HG03039 (cell line): ENCODE measurements around the gene GALNT9.
"Not testable (repeated sequence)": the region's sequence is repeated elsewhere in the genome, so short reads cannot be mapped to it uniquely, and the experiment has no call there.

Source experiments
- ATAC-seq: cut with Tn5 transposase; IDR thresholded peaks from one replicate; pipeline ENCODE4 v1.9.1; 2021; ENCODE audit warnings: mild to moderate bottlenecking, moderate library complexity; ENCODE audit not compliant: unreplicated experiment

GALNT9 gene

DNA sequence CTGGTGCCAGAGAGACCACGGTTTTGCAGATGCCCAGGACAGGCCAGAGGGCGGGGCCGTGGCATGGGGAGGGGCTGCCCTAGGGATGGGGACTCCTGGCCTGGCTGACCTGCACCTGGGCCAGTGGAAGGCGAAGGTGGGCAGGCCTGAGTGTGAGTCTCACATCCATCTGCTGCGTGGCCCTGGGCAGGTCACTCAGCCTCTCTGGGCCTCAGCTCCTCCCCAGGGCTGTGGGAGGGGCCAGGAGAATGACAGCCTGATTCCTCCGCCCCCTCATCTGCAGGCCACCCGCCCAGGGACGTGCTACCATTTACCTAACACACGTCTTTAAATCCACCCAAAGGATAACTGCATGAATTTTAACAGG lies 90.9 kb downstream of the GALNT9 start:
- no peak for ATAC-seq

DNA sequence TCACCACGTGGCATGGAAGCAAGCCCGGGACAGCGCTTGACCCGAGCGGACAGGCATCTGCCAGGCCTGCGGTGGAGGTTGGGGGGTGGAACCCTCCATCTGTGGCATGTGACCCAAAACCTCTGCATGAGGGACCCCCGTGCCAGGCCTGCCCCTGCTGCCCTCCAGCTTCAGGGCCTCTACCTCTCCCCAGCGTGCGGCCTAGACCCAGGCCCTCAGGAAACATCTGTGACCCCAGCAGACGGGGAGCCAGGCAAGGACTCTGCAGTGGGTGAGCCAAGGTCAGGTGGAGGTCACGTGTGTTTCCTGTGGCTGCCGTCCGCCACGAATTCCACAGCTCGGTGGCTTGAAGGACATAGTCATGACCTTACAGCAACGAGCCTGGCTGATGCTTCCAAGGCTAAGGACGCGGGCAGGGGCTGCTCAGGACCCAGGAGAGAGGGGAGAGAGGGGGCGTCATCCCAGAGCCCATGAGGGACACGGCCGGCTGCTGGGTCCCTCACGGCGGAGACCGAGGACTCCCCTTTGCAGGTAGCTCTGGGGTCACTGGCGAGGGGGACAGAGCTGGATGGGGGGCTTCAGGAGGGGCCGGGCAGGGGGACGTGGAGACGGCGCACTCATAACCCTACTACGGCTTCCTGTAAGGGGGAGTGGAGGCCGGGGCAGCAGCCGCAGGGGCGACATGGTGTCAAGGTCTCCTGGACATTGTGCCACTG lies 91.5 kb downstream of the GALNT9 start:
- ATAC-seq = no peak

DNA sequence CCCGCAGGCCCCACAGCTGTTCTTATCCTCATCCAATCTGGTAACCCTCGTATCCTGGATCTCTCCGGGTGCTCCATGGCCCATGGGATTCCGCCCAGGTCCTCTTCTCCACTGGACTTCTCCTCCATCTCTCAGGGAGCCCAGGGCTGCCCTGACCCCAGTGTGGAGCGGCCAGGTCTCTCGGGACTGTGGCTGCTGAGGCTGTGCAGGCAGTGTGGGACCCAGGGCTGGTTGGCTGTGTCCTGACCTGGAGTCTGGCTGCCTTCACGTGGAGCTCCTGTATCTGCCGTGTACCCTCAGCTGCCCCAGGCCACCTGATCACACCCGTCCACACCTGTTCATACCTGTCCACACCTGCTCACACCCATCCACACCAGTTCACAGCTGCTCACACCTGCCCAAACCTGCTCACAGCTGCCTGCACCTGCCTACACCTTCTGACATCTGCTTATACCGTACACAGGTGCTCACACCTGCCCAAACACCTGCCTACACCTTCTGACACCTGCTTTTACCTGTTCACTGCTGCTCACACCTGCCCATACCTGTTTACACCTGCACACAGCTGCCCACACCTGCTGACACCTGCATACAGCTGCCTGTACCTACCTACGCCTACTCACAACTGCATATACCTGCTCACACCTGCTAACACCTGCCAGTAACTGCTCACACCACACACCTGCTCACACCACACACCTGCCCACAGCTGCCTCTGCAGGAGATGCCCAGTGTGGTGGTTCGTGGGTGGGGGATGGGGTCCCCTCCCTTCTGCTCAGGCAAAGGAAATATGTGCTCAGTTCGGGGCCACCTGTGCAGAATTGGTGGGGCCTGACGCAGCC lies 92.2 kb downstream of the GALNT9 start:
- no peak for ATAC-seq

DNA sequence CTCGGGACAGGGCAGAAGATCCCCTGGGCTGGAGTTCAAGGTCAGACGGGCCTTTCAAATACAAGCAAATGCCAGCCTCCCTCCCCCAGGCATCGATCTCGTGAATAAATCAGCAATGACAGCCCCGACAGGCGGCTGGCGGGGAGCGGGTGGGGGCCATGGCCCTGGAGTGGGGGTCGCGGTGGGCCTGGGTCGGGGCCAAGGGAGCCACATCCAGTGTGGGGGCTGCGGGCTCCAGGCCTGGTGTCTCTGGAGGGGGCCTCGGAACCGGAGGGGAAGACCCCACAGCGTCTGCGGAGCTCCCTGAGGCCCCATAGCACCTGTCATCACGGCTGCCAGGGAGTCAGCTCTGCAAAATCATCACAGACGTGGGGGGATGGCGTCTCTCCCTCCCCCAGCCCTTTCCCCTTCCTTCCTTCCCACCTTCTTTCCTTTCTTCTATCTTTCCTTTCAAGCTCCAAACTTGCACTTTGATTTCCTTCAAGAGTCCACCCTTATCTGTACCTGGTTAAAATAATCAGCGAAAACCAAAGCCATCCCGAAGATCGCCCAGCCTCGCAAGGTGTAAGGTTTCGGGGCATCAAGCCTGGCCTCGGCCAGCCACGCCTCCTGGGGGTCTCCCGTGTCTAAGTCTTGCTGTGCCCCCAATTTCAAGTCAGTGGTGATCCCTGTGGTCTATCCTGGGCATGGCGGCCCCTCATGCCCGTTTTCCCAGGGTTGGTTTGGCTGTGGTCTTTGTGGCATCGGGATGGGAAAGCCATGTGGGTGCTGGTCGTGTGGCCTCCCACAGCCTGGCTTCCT lies 93.1 kb downstream of the GALNT9 start:
- no peak for ATAC-seq

DNA sequence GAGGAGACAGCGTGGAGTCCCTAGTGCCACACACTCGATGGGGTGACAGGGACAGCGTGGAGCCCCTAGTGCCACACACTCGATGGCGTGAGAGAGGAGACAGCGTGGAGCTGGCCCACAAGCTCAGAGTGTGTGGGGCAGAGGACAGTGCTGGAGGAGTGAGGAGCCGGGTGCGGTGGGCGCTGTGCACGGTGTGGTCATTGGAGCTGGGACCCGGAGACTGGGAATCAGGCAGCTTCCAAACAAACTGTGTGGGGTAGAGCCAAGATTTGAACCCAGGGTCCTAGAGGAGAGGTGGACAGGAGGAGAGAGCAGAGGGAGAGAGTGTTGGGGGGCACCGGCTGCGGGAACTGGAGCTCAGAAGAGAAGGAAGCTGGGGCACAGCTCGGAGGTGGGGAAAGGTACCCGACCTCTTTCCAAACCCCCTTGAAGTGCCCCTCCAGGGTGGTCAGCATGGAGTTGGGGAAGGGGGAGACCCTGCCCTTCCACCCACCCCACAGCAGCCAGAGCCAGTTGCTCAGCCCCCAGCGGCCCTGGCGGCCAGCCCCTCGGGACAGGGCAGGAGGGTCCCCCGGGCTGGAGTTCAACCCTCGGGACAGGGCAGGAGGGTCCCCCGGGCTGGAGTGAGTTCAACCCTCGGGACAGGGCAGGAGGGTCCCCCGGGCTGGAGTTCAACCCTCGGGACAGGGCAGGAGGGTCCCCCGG lies 94.1 kb downstream of the GALNT9 start:
- no peak for ATAC-seq

DNA sequence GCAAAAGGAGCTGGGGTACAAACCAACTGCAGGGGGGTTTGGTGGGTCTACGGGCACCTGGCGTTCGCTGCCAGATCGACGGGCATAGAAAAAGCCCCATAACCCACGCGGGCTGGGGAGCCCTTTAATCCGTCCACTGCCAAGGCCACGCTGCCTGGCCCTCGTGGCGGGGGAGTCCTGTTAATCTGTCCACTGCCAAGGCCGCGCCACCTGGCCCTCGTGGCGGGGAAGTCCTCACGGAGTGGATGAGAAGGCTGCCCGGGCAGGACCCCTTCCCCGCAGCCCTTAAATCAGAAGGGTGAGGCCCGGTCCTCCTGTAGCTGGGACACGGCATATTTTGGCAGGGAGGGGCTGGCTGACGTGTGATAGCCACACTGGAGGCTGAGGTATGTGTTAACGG lies 99.0 kb downstream of the GALNT9 start:
- ATAC-seq = no peak

DNA sequence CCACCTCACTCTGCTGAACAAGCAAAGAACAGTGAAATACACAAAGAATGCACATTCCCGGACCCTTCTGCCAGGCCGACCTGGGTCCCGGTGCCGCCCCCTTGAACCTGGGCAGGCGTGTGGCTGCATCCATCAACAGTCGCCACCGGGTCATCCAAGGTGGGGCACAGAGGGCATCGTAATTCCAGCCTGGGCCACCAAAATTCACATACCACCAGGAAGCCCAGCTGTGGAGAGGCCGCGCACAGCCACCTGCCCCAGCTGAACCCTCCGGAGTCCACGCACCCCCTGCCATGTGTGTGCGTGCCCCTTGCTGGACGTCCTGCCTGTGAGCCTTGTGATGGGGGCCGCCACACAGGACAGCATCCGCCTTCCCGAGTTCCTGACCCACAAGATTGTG lies 99.5 kb downstream of the GALNT9 start:
- ATAC-seq = no peak

DNA sequence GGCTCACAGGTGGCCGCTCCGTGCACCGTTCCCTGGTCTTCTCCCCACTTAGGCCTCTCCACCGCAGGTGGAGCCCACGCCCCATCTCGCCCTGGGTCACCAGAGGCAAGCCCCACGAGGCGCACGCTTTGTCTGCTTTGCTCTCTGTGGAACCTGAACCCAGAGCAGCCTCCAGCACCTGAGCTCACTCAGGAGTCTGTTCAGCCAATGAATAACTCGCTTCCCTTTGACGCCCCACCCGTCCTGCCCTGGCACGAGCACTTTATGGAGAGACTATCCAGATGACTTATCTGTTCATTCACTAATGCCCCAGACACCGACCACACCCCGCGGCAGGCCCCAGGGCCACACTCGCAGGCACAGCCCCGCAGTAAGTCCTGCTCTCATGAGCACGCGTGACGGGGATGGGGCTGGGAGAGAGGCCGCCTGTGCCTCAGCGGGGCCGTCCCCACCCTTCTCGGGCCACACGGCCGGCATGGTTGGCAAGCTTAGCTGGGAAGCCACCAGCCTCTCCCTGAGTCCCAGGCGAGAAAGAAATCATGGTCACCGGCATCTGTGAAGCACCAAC lies 100.1 kb downstream of the GALNT9 start:
- no peak for ATAC-seq

DNA sequence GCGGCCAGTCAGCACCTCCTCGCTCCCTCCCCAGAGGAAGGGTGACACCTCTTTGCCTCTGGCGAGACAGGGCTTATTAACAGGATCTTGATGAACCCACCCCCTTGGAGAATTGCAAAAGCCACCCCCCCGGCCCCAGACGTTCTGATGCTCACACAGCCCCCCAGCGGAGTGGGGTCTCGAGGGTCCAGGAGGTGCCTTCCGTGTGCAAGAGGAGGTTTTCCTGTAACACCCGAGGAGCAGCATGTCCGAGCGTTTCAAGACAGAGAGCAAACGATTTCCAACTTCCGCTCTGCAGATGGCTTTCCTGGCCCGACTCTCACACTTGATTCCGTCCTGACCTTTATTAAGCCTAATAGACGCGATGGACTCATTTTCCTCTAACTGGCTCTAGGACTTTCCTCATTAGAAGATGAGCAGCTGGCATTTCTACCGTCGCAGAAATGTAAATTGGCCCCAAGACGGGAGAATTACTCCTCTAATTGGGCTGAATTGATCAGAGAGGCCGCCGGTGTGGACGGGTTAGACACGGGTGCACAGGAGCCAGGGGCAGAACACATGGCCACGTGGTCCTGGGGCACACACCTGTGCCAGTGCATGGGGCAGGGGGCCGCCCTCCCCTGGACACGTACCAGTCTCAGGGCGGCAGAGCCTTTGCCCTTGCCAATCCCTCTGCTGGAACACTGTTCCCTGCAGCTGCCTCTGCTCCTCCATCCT lies 100.8 kb downstream of the GALNT9 start:
- no peak for ATAC-seq

DNA sequence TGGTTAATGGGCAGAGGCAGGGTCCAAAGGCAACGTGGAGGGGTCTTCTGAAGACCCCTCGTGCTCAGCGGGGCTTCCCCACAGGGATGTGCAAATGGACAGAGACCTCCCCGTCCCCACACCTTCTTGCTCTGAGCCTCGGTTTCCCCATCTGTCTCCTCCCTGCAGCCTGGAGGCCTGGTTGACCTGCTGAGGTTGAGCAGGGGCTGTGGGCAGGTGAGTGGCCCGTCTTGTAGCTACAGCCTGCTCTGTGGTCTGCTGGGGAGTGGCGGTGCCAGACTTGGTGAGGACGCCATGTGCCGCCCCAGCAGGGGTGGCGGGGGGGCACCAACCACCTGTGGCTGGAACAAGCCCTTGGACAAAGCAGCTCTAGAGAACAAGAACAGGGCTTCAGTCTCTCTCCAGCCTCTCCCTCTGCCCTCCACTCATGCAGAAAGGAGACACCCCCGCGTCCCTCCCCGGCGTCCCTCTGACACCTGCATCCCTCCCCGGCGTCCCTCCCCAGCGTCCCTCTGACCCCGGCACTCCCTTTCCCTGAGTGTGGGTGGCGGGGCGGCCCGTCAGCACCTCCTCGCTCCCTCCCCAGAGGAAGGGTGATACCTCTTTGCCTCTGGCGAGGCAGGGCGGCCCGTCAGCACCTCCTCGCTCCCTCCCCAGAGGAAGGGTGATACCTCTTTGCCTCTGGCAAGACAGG lies 101.5 kb downstream of the GALNT9 start:
- ATAC-seq = no peak

DNA sequence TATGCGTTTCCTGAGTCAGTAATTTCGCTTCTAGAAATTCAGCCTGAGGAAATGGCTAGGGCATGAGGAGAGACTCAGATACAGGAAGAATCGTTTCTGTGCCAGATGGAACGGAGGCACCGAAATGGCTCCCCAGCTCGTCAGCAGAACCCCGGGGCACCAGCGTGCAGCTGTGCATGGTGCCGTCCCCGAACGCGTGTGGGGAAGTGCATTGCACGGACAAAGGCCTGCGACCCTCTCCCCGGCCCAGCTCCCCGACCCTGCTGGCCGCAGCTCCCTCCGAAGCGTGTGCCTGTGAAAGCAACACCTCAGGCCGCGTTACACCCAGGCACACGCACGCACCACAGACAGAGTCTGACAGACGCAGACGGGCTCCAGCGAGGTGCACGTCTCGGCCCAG lies 102.3 kb downstream of the GALNT9 start:
- ATAC-seq = no peak

DNA sequence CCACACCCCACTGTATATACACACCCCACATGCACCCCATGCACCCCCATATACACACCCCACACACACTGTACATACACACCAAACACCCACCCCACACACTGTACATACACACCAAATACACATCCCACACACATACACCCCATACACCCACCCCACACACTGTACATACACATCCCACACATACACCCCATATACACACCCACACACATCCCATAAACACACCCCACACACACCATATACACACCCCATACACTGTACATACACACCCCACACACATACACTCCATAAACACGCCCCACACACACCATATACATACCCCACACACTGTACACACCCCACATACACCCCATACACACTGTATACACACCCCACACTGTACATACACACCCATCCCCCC lies 102.8 kb downstream of the GALNT9 start:
- no peak for ATAC-seq

DNA sequence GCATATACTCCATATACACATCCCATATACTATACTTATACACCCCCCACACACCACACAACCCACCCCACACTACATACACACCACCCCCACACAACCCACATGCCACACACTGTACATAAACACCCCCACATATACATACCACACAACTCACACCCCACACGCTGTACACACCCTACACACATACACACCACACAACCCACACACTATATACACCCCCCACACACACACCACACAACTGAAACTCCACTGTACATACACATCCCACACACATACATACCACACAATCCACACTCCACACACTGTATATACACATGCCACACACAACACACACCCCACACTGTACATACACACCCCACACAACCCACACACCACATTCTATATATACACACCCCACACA lies 104.2 kb downstream of the GALNT9 start:
- ATAC-seq = no peak

DNA sequence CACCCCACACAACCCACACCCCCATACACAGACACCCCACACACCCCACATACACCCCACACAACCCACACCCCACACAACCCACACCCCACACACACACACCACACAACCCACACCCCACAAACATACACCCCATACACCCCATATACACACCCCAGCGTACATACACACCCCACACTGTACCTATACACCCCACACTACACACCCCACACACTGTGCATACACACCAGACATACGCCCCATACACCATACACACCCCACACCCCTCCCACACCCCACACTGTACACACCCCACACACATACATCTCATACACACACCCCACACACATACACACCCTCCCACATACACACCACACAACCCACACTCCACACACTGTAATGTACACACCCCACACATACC lies 104.9 kb downstream of the GALNT9 start:
- no peak for ATAC-seq

DNA sequence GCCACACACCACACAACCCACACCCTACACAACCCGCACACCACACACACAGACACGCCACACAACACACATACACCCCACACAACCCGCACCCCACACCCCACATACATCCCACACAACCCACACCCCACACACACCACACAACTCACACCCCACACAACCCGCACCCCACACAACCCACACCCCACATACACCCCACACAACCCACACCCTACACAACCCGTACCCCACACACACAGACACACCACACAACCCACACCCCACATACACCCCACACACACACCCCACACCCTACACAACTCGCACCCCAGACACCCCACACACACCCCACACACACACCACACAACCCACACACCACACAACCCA lies 106.6 kb downstream of the GALNT9 start:
- no peak for ATAC-seq

DNA sequence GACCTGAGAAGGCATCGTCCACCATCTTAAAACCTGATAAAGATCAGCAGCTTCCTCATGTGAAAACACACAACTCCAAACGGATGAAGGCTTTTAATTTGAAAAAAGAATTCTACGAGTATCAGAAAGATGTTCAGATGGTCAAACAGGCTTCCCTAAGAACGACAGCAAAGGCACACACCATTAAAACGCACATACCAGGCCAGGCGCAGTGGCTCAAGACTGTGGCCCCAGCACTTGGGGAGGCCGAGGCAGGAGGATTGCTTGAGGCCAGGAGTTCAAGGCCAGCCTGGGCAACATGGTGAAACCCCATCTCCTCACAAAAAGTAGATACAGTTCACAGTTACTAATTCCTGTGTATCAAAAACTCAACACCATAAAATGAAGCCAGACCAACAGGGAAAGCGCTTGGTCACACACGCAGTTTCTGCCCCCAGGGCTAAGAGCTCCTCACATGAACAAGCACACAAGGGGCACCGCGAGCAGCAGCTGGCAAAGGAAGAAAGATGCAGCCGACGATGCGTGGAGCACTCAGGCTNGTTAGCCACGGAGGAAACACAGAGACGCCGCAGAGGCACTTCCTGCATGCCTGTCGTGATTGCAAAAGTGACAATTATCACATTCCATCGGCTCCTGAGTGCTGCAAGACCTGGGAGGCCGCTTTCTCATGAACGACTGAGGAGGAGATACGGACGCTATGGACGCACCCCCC lies 107.1 kb downstream of the GALNT9 start:
- no peak for ATAC-seq

DNA sequence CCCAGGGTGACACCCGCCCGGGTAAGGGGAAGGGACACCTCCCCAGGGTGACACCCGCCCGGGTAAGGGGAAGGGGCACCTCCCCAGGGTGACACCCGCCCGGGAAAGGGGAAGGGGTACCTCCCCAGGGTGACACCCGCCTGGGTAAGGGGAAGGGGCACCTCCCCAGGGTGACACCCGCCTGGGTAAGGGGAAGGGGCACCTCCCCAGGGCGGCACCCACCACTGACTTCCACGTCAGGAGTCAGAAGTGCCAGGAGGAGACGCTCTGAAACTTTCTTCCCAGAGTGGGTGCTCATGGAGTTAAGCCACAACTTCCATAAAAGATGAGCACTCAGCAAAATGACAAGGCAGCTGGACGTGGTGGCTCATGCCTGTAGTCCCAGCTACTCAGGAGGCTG lies 109.6 kb downstream of the GALNT9 start:
- ATAC-seq = not testable (repeated sequence)

DNA sequence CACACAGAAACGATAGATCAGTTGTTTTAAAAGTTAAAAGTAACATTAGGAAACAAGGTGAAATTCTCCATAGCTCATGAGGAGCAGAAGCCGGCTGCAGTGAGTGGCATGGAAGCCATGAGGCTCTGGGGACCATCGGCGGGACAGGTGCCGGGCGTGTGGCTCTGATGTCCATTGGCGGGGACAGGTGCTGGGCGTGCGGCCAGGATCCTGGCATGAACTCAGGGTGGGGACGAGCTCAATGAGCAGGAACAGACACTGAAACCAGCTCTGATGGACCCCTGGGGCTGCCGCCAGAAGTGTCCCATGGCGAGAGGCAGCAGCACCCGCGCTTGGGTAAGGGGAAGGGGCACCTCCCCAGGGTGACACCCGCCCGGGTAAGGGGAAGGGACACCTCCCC lies 110.1 kb downstream of the GALNT9 start:
- ATAC-seq = no peak

DNA sequence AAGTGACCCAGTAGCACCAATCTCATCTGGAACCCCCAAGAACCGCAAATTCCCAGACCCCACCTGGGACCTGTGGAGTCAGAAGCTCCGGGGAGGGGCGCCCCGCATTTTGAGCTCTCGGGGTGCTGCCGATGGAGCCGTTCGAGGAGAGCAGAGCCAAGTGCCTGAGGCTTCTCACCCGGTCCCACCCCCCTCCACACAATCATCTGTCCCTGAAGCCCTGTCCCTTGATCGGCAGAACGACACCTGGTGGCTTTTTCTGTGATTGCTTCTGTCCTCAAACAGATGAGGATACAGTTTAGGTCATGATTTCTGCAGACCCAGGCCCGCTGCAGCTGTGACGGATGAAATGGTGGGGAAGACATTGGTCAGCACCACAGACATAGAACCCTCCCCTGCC lies 110.5 kb downstream of the GALNT9 start:
- no peak for ATAC-seq
